Measurements from ENCODE around the gene ARPP19.
"Not testable (repeated sequence)": the region's sequence is repeated elsewhere in the genome, so short reads cannot be mapped to it uniquely, and the experiment has no call there.

Gene ARPP19

GRCh38 chr15:52584414-52584813 lies 15.6 kb upstream of the ARPP19 start:
- no peak overlapping the region for H2AFZ ChIP-seq
- H3K4me3 ChIP-seq (ENCODE audit: low read depth, low read length) = no peak overlapping the region
- H3K9me3 ChIP-seq (ENCODE audit: control insufficient read depth, low read length) = no peaks in the 10 kb centered on the region
- H3K27ac ChIP-seq = no peak overlapping the region
- TF ChIP-seq CTCF (IDR thresholded peaks at IDR 0.05) = no peak
- H3K27me3 ChIP-seq (ENCODE audit: control insufficient read depth, insufficient read depth, low read length) = no peaks in the 10 kb centered on the region
- no peaks in the 10 kb centered on the region for H3K4me1 ChIP-seq
- no peak overlapping the region for H3K9ac ChIP-seq
- no peaks in the 10 kb centered on the region for H3K79me2 ChIP-seq
- H3K4me2 ChIP-seq (ENCODE audit: low read length) = no peak overlapping the region
- H3K36me3 ChIP-seq (ENCODE audit: control insufficient read depth, insufficient read depth, low read length) = no peaks in the 10 kb centered on the region

- TF ChIP-seq CTCF (IDR thresholded peaks at IDR 0.05) = no peak
- no peak overlapping the region for H3K4me3 ChIP-seq (ENCODE audit: low read depth, low read length)
- H3K27ac ChIP-seq = no peak overlapping the region
- H3K4me2 ChIP-seq (ENCODE audit: low read length) = no peak overlapping the region
- no peaks in the 10 kb centered on the region for H3K4me1 ChIP-seq
- H3K9me3 ChIP-seq (ENCODE audit: control insufficient read depth, low read length) = no peaks in the 10 kb centered on the region
- no peak overlapping the region for H2AFZ ChIP-seq
- H3K27me3 ChIP-seq (ENCODE audit: control insufficient read depth, insufficient read depth, low read length) = no peaks in the 10 kb centered on the region
- H3K36me3 ChIP-seq (ENCODE audit: control insufficient read depth, insufficient read depth, low read length) = no peaks in the 10 kb centered on the region
- H3K9ac ChIP-seq = no peak overlapping the region
- H3K79me2 ChIP-seq = no peaks in the 10 kb centered on the region
Measured at GRCh38 chr15:52579852-52580251, 11.0 kb upstream of the ARPP19 start.

- no peak overlapping the region for H3K4me2 ChIP-seq (ENCODE audit: low read length)
- H2AFZ ChIP-seq = no peak overlapping the region
- no peak for TF ChIP-seq CTCF (IDR thresholded peaks at IDR 0.05)
- H3K27me3 ChIP-seq (ENCODE audit: control insufficient read depth, insufficient read depth, low read length) = no peaks in the 10 kb centered on the region
- no peaks in the 10 kb centered on the region for H3K9me3 ChIP-seq (ENCODE audit: control insufficient read depth, low read length)
- no peaks in the 10 kb centered on the region for H3K36me3 ChIP-seq (ENCODE audit: control insufficient read depth, insufficient read depth, low read length)
- H3K4me3 ChIP-seq (ENCODE audit: low read depth, low read length) = no peak overlapping the region
- H3K9ac ChIP-seq = no peak overlapping the region
- H3K4me1 ChIP-seq = no peaks in the 10 kb centered on the region
- H3K79me2 ChIP-seq = no peaks in the 10 kb centered on the region
- H3K27ac ChIP-seq = no peak overlapping the region
Measured at GRCh38 chr15:52576692-52577091, 7.9 kb upstream of the ARPP19 start.

GRCh38 chr15:52575573-52575972 lies 6.7 kb upstream of the ARPP19 start:
- H2AFZ ChIP-seq; H3K9ac ChIP-seq; H3K4me3 ChIP-seq (ENCODE audit: low read depth, low read length): not testable (repeated sequence)

GRCh38 chr15:52575072-52575471 lies 6.2 kb upstream of the ARPP19 start:
- Histone ChIP-seq H3K4me1 (no peaks in the 10 kb centered on the region), H3K79me2 (no peaks in the 10 kb centered on the region), H3K4me2 (ENCODE audit: low read length) (no peak overlapping the region), H3K27me3 (ENCODE audit: control insufficient read depth, insufficient read depth, low read length) (no peaks in the 10 kb centered on the region), H3K27ac (no peak overlapping the region), H3K4me3 (ENCODE audit: low read depth, low read length) (no peak overlapping the region), H3K36me3 (ENCODE audit: control insufficient read depth, insufficient read depth, low read length) (no peaks in the 10 kb centered on the region), H2AFZ (no peak overlapping the region), H3K9ac (no peak overlapping the region), H3K9me3 (ENCODE audit: control insufficient read depth, low read length) (no peaks in the 10 kb centered on the region)
- TF ChIP-seq CTCF (IDR thresholded peaks at IDR 0.05) = no peak

More at GRCh38 chr15:52575573-52575972, 6.7 kb upstream of the ARPP19 start:
- H3K36me3 ChIP-seq (ENCODE audit: control insufficient read depth, insufficient read depth, low read length); H3K9me3 ChIP-seq (ENCODE audit: control insufficient read depth, low read length); H3K79me2 ChIP-seq; H3K27ac ChIP-seq; H3K4me2 ChIP-seq (ENCODE audit: low read length); H3K4me1 ChIP-seq; H3K27me3 ChIP-seq (ENCODE audit: control insufficient read depth, insufficient read depth, low read length): not testable (repeated sequence)

- H3K9ac ChIP-seq = not testable (repeated sequence)
Measured at GRCh38 chr15:52574623-52575022, 5.8 kb upstream of the ARPP19 start.

More at GRCh38 chr15:52574623-52575022, 5.8 kb upstream of the ARPP19 start:
- not testable (repeated sequence) for H2AFZ ChIP-seq; H3K27me3 ChIP-seq (ENCODE audit: control insufficient read depth, insufficient read depth, low read length); H3K4me2 ChIP-seq (ENCODE audit: low read length); H3K4me3 ChIP-seq (ENCODE audit: low read depth, low read length); H3K9me3 ChIP-seq (ENCODE audit: control insufficient read depth, low read length); H3K27ac ChIP-seq; H3K36me3 ChIP-seq (ENCODE audit: control insufficient read depth, insufficient read depth, low read length); H3K4me1 ChIP-seq; H3K79me2 ChIP-seq

All from parathyroid adenoma (tissue), 2 donors.